LNCAP (cell line): ENCODE measurements around the gene GSK3A.

Experiments used
- CTCF ChIP-seq: fragments of 450-650 bp; IDR thresholded peaks from 2 replicates; pipeline ENCODE4 v1.5.1; 2017; ENCODE audit warnings: mild to moderate bottlenecking

GSK3A gene

GRCh38 chr19:42185277-42185676 is 57.1 kb downstream of the GSK3A start:
- TF ChIP-seq CTCF, result no peak

- TF ChIP-seq CTCF, result peak; percentile 64
These were observed 58.0 kb downstream of the GSK3A start for GRCh38 chr19:42184401-42184861.
